ENCODE results near the gene OXCT2. TPM values are rescaled to one million over a fixed set of nuclear protein-coding genes. Genes with fewer than 3 reads are reported as not detected.

The OXCT2 gene
- total and polyA plus RNA-seq, 9 of the 15 experiments (the other 6 are each of a cell fraction or from before 2014, with no cell fraction given): 0.08 to 0.64 (median 0.22) TPM; not detected in 2

DNA sequence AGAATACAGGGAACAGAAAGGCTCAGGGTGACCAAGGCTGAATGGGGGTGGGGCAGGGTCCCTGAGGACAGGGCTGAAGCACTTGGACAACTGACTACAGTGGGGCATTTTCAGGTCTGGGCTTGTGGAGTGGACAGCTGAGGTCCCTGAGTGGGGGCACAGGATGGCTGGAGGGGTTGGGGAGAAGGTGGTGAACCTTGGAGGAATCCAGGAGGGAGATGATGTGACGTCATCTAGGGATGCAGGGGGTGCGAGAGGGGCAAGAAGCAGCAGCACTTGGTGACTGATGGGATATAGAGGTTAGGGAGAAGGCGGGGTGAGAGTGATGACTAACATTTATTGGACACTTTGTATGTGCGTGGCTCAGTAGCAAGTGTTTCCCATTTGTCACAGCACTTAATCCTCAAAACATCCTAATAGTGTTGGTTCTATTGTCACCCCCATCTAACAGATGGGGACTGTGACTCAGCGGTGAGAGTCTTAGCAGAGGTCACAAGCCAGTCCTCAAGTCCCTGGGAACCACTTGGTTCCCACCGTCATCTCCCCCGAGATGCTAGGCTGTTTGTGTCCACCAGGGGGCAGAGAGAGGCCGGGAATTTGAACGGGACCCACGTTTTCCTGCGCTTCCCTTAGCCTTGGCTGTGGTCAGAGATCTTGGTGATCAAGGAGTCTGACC lies 45.4 kb upstream of the OXCT2 start (continued):
- TF ChIP-seq GATAD2B (IDR thresholded peaks at IDR 0.05; ENCODE audit: borderline replicate concordance) (no peak), POLR2G (IDR thresholded peaks at IDR 0.05; ENCODE audit: low read depth, low read length) (no peak), KDM2B (CRISPR knock-in tag; IDR thresholded peaks at IDR 0.05) (0 out of 2 replicates have a peak, but pooled peaks have one; percentile 8), NR2C2 (CRISPR knock-in tag; IDR thresholded peaks at IDR 0.05) (0 out of 2 replicates have a peak, but pooled peaks have one; percentile 45), NR2C2 (tag; IDR thresholded peaks at IDR 0.05) (peak; percentile 20; the same call in 1 of the 2 replicates), NELFE (IDR thresholded peaks at IDR 0.05; ENCODE audit: insufficient read depth, insufficient read length) (no peak), KLF16 (IDR thresholded peaks at IDR 0.05) (0 out of 2 replicates have a peak, but pooled peaks have one; percentile 35), ZNF668 (CRISPR knock-in tag; IDR thresholded peaks at IDR 0.05) (no peak), HOXB6 (CRISPR knock-in tag; IDR thresholded peaks at IDR 0.05; ENCODE audit: borderline replicate concordance) (no peak), CREB1 (IDR thresholded peaks at IDR 0.05) (no peak), CREB1 (CRISPR knock-in tag; IDR thresholded peaks at IDR 0.05) (peak; percentile 60; the same call in 1 of the 2 replicates), ZBTB17 (CRISPR knock-in tag; IDR thresholded peaks at IDR 0.05) (no peak), ZNF282 (CRISPR knock-in tag; IDR thresholded peaks at IDR 0.05) (0 out of 2 replicates have a peak, but pooled peaks have one; percentile 37), MYC (IDR thresholded peaks at IDR 0.05; ENCODE audit: low read depth, low read length) (peak; percentile 60; the same call in 1 of the 2 replicates), MYC (CRISPR knock-in tag; IDR thresholded peaks at IDR 0.05; ENCODE audit: borderline replicate concordance, low read depth) (no peak), SMARCA5 (IDR thresholded peaks at IDR 0.05) (peak; percentile 33; the same call in 1 of the 2 replicates), CCNT2 (IDR thresholded peaks at IDR 0.05; ENCODE audit: borderline replicate concordance, extremely low read depth, insufficient read length, low read depth, low read length) (no peak), MAFG (tag; conservative IDR thresholded peaks at IDR 0.05) (peak; percentile 51)
- TF ChIP-seq, protein P1, sequence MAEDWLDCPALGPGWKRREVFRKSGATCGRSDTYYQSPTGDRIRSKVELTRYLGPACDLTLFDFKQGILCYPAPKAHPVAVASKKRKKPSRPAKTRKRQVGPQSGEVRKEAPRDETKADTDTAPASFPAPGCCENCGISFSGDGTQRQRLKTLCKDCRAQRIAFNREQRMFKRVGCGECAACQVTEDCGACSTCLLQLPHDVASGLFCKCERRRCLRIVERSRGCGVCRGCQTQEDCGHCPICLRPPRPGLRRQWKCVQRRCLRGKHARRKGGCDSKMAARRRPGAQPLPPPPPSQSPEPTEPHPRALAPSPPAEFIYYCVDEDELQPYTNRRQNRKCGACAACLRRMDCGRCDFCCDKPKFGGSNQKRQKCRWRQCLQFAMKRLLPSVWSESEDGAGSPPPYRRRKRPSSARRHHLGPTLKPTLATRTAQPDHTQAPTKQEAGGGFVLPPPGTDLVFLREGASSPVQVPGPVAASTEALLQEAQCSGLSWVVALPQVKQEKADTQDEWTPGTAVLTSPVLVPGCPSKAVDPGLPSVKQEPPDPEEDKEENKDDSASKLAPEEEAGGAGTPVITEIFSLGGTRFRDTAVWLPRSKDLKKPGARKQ (CRISPR knock-in tag; IDR thresholded peaks at IDR 0.05): no peak
- TF ChIP-seq, protein P2, sequence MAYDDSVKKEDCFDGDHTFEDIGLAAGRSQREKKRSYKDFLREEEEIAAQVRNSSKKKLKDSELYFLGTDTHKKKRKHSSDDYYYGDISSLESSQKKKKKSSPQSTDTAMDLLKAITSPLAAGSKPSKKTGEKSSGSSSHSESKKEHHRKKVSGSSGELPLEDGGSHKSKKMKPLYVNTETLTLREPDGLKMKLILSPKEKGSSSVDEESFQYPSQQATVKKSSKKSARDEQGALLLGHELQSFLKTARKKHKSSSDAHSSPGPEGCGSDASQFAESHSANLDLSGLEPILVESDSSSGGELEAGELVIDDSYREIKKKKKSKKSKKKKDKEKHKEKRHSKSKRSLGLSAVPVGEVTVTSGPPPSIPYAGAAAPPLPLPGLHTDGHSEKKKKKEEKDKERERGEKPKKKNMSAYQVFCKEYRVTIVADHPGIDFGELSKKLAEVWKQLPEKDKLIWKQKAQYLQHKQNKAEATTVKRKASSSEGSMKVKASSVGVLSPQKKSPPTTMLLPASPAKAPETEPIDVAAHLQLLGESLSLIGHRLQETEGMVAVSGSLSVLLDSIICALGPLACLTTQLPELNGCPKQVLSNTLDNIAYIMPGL (CRISPR knock-in tag; IDR thresholded peaks at IDR 0.05): no peak
- TF ChIP-seq, protein P3, sequence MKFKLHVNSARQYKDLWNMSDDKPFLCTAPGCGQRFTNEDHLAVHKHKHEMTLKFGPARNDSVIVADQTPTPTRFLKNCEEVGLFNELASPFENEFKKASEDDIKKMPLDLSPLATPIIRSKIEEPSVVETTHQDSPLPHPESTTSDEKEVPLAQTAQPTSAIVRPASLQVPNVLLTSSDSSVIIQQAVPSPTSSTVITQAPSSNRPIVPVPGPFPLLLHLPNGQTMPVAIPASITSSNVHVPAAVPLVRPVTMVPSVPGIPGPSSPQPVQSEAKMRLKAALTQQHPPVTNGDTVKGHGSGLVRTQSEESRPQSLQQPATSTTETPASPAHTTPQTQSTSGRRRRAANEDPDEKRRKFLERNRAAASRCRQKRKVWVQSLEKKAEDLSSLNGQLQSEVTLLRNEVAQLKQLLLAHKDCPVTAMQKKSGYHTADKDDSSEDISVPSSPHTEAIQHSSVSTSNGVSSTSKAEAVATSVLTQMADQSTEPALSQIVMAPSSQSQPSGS (CRISPR knock-in tag; IDR thresholded peaks at IDR 0.05): peak; percentile 61; the same call in 1 of the 2 replicates
- TF ChIP-seq, protein P4, sequence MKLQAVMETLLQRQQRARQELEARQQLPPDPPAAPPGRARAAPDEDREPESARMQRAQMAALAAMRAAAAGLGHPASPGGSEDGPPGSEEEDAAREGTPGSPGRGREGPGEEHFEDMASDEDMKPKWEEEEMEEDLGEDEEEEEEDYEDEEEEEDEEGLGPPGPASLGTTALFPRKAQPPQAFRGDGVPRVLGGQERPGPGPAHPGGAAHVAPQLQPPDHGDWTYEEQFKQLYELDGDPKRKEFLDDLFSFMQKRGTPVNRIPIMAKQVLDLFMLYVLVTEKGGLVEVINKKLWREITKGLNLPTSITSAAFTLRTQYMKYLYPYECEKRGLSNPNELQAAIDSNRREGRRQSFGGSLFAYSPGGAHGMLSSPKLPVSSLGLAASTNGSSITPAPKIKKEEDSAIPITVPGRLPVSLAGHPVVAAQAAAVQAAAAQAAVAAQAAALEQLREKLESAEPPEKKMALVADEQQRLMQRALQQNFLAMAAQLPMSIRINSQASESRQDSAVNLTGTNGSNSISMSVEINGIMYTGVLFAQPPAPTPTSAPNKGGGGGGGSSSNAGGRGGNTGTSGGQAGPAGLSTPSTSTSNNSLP (IDR thresholded peaks at IDR 0.05; ENCODE audit: borderline replicate concordance, low read depth, low read length): no peak

Measured in K562 (cell line).